Suppressor macrophage treated with lipopolysaccharide for 4 hours (primary cell): Measurements from ENCODE around the gene CAPZB.
A peak's percentile ranks its signal among the peaks of the same experiment; 100 is the strongest.

Experiments
- DNase-seq: peaks from one replicate; pipeline ENCODE4 v3.0.0-alpha.2; 2020

The CAPZB gene

DNA sequence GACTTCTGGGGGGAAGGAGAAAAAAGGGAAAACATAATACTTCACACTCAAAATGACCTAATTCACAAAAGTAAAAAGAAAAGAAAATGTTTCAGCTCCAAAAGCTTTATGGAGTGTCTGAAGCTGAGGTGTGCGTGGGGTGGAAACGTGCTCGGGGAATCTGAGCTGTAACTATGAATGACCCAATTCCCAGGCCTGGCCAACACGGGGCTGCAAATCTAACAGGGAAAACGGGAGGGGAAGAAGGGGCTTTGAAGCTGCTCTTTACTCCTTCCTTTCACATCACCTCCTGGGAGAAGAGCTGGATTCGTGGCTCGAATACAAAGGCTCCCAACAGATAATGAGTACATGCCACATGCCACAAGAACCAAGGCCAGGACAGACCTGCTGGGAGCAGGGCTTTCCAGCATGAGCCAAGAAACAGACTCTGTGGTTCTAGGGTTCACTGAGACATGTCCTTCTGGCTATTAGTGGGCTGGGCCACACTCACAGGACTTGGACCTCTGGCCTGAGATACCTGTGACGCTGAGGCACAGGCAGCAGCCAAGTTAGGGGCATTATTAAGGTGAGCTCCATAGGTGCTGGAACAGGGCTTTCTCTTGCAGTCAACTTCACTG is 121.7 kb downstream of the CAPZB start:
- no peak for DNase-seq

DNA sequence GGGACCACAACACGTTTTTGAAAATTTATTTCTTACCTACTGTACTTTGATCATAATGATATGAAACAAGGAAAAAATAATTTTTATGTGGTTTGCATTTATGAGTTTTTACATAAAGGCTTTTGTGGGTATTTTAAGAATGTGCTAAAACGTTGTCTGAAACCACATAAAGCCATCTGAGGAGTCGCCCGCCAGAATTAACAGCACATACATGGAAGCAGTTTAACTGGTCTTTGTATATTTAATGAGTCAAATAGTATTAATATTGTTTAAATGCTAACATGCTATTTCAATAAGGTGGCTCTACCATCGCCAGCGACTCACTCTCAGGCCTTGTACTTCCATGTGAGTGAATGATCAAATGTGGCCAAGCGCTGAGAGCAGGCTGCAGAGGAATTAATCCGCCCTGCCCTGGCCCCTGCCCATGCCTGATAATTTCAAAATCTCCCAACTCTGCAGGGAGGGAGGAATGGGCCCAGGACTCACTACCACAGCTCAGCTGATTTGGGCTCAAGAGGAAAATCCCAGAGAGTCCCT is 123.7 kb downstream of the CAPZB start:
- no peak for DNase-seq

DNA sequence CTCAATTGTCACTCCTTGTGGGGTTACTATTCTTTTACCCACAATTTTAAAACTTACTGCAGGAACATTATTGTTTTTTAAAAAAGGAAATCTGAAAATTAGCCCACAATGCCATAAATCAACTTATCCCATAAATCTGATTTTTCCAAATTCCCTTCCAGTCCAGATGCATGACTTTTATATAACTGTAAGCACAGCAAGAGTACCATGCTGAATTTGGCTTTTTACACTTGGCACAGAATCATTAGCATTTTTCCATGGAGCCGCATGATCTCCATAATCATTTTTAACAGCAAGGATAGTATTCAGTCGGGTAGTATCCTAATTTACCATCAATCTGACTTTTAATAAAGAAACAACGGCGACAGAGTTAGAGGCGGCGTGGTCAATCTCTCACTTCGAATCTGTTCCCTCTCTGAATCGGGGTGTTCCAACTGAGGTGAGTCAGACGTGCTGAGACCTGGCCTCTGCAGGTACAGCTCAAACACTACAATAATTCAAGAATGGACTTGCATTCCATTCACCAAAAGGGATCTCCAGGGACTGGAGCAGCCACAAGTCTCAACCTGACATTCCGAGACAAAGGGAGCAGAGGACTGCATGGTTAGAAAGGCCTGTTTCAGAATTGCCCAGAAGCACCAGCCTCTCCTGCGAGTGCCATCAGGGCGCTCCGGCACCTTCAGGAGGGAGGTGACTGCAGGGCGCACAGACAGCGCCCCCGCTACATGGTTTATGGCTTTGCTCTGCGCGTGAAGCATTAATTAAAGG is 124.3 kb downstream of the CAPZB start:
- DNase-seq, result no peak

DNA sequence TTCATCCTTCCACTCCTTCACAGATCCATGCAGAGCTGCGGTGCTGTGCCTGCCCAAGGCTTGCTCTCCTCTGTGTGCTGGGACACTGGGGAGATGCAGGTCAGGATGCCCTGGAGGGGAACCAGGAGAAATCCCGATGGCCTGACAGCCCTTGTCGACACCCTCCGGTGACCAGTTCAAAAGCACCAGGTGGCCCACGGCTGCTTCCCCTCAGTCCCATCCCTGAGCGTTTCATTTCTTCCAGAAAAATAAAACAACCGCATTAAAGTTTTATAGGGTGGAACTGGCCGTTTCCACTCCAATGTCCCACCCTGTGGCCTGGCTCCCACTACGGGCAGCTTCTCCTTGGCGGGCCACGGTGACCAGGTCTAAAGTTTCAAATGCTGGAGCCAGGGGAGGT is 124.9 kb downstream of the CAPZB start:
- no peak for DNase-seq

DNA sequence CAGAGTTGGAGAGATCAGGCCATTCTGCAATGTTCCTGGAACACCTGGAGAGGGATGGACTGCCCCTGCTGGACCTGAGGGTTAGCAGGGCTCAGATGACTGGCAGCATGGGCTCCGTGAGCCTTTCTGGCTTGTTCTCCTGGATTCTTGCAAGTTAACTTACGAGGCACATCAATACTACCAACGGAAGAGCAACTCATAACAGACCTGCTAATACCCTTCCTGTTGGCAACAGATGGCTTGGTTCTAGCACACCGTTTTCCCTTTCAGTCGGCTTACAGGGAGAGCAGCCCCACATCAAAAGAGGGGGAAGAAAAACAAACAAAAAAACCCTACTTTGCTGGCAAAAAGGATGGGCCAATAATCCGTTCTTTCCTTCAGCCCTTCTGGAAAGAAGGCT is 125.3 kb downstream of the CAPZB start:
- DNase-seq, result no peak

DNA sequence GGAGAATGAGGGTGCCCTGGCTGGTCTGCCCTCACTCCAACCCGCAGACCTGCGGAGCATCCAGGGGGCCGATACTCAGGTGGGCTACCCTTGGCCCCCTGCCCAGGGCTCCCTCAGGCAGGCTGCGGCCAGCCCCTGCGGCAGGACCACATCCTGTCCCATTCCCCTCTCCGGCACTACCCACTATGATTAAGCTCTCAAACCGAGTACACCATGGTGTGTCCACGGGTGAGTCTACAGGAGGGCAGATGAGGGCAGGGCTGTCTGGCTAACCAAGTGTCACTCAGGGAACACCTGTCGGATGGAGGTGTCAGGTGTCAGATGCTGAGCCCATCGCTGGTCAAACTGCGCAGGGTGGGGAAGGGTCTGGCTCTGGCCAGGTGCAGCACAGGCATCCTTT is 126.0 kb downstream of the CAPZB start:
- DNase-seq, result no peak

DNA sequence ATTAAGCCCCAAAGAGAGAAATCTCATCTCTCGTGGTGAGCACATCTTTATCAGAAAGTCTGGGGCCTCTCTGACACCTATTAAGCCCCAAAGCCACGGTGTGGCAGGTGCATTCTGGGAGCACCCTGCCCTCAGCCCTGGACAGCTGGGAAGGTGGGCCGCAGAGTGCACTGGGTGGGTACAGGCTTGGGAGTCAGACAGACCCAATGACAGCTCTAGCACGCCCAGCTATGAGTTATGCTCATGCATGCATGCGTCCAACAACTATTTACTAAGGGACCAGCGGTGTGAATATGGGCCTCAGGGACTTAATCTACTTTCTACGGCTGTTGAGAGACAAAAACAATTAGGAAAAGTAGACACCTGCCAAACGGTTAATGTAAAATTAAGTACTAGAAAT is 126.6 kb downstream of the CAPZB start:
- DNase-seq, result no peak

DNA sequence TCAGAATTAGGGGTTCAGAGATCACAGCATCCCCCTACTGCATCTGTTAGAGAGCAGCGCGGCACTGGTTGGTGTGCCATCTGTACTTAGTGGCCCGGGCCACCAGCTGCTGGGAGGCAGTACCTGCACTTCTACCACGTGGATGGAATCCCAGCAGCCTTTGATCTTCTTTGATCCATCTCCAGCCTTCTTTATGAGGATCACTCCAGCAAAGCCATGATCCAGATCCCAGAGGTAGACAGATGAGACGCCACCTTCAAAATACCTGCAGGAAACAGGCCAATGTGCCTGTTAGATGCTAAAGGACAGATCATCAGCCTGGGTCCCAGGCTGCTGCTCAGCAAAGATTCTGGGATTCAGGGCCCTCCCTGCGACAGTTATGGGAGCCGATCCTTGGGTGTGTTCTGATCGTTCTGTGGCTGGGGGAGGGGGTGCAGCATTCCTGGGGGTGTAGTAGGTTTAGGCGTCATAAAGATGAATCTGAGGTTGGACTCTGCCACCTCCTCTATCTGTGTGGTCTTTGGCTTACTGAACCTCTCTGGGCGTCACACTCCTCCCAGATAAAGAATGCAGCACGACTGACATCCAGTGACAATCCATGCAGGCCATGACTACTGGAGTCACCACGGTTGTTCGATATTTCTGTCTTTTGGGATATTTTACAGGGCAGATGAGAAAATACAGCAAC is 127.9 kb downstream of the CAPZB start:
- DNase-seq, result no peak

DNA sequence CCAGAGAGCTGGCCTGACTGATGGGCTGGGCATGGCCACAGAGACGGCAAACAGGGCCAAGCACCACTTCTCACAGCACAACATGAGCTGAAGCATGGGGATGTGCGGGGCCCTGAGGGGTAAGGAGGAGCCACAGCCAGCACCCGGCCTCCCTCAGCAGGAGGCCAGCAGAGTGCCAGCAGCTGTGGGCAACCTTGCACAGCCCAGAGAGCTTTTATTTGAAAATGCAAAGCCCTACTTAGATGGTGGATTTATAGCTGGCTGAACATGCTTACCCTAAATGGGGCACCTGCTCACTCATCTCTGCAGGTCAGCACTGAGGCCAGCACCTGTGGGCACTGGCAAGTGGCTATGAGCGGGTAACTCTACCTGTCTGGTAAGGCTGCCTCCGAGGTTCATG is 129.1 kb downstream of the CAPZB start:
- DNase-seq, result no peak

DNA sequence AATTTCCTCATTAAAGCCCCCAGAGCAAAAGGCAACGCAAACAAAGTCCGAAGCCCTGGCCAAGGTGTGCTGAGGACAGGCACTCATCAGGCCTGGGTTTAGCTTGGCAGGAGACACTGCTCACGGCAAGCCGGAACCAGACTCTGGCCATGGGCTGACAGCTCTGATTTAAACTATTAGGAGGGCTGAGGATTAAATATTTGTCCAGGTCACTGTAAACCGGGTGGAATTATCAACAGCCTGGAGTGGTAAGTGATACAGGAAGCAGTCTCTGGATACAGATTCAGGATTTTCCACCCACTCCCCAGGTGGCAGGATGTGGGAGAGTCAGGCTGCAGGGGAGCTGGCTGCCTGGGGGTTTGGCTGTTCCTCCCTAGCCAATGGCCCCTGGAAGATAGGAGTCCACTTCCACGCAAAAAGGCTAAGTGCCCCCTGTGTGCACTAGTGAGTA is 130.8 kb downstream of the CAPZB start:
- no peak for DNase-seq

DNA sequence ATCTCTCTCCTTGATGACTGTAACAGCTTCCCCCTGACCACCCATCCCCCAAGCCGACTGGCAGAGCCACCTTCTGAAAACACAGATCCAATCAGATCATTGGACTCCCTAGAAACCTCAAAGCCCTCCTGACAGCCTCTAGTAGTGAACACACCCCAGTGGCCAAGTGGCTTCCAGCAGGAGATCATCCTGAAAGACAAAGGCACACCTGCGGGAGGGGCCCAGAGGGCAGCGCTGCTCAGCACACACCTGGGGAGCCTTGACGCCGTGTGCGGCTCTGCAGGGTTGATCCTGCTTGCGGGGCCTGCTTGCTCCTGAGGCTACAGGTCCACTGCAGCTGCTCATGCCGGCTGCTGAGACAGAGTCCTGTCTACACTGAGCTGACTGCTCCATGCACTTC is 131.7 kb downstream of the CAPZB start:
- no peak for DNase-seq

DNA sequence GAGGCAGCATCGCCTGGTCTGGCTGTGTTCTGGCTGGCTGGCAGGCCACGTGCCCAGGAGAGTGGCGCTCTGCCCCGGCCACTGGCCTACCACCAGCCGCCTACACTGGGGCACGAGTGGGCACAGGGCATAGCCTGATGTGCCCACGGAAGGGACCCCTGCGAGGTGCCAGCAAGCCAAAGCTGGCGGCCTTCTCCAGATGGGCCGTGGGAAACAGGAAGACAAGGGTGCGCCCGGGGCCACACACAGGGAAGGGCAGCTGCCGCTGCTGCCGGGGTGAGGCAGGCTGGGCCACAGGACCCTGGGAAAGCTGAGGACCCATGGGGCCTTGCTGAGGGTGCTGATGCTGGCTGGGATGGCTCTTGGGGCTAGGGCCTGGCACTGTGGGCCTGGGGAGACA is 132.5 kb downstream of the CAPZB start:
- no peak for DNase-seq

DNA sequence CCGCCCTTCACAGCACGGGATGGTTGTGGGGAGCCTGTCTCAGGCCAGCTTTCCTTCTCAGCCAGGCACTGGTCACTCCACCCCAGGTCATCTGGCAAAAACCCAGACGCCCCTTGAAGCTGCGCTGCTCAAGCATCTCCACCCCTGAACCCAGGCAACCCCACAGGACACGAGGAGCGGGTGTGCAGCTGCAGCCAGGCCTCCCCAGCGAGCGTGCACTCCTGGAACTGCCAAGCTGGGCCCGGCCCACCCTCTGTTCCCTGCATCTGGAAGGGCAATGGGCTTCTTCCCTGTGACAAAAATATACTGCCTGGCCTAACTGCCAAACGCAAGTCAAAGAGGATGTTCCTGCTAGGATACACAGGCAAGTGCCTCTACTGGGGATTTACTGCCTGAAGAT is 133.5 kb downstream of the CAPZB start:
- no peak for DNase-seq

DNA sequence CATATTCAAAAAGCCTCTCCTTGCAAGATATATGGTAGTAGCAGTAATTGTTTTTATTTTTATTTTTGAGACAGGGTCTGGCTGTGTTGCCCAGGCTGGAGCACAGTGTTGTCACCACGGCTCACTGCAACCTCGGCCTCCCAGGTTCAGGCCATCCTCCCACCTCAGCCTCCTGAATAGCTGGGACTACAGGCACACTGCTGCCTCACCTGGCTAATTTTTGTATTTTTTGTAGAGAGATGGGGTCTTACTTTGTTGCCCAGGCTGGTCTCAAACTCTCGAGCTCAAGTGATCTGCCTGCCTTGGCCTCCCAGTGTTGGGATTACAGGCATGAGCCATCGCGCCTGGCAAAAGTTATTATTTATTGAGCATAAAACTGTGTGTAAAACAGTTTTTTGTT is 134.8 kb downstream of the CAPZB start:
- no peak for DNase-seq

DNA sequence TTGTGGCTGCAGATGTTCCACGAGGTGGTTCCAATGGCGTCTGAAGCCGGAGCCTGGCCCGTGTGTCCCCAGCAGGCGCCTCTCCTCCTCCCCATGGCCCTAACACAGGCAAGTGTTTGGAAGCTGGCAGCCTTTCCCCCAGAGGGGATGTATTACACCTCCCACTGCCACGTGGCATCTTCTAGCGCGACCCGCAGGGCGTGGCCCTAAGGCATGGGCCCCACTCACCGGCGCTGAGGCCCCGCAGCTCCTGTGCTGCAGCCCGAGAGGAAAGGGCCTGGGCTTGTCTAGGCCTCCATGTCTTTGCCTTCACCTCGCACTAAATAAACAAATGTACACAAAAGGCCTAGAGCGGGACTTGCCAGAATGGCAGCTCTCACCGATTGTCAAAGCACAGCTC is 135.3 kb downstream of the CAPZB start:
- no peak for DNase-seq

DNA sequence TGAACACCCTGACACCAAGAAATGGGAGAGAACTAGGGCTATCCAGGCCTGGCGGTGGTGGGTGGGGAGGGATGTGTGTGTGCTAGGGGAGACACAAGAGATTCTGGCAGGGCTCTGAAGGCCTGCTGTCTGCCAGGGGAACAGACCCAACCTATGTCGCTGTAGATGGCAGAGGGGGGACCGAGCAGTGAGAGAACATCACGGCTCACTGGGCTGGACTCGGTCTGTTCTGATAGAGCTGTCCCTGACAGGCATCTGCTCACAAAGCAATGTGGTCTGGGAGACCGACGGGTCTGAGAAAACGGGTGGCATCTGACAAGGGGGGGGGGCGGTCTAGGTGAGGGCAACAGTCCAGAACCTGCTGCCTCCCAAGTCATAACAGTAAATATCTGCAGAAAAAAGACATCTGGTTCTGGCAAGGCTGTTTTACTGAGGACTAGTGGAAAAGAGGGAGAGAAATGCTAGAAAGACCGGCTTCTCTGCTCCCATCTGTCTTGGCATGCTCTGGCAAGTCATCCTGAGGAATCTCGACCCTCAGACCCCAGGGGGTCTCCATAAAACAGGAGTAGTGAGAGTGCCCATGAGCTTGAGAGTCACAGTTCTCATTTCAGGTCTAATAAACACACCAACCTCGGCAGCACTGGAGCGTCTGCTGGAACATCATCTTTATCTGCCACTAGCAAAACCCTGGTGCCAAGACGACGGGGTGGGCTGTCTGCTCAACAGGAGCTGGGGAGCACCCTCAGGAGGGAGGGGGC is 136.7 kb downstream of the CAPZB start:
- DNase-seq, result no peak

DNA sequence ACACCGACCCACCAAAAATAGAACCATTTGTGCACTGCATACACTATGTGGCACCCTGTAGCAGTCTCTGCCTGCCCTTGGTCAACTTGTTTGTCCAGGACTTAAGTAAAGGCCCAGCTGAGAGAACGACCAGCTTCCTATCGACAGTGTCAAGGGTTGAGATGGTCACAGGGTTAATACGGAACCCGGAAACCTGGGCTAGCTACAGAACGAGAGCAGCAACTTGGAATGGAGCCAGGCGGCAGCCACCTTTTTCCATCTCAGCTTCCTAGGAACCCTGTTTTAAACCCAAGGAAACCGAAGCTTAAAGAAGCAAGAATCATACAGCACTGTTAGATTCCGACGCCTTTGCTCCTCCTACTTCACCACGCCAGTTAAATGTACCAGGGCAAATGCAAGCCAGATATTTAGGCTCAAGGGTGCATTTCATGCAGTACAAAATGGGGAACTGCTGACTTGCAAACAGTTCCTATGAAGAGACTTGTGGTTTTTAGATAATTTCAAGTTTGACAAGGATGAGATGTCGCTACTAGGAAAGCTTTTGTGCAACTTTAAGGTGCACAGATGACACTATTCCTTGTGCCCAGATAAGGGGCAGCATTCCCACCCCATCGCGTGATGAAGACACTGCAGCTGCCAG is 137.7 kb downstream of the CAPZB start:
- peak; percentile 12 for DNase-seq

DNA sequence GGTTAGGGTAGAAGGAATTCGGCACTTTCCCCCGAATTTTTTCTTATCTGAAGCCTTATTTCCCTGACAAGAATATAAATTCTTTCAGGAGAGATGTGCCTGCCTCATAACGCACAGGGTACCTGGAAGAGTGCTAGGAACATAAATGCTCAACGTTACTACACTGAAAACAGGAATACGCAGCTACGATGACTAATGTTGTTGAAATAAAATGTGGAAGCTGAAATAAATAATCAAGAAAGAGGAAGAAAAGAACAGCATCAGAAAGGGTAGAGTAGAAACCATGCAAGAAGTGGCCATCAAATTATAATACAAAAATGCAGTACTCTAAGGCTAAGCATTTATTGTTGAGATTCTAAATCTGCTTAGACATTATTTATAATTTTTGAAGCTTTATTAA is 139.3 kb downstream of the CAPZB start:
- peak; percentile 42 for DNase-seq

DNA sequence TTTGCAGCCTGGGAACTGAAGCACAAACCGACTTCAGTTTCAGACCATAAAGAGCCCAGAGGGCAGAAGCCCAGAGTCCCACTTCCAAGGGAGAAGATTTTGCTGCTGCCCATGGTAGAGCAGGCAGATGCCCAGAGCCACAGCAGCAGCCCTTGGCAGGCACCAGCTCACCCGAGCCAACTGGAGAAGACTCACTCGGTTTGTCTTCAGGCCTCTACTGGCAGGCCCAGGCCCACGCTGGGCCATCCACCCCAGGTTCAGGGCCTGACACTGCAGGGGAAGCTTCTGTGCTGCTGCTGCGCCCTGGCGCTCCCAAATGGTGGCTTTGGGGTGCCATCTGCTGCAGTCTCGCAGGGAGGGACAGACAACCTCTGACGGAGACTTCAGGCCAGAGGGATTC is 139.9 kb downstream of the CAPZB start:
- DNase-seq, result no peak

DNA sequence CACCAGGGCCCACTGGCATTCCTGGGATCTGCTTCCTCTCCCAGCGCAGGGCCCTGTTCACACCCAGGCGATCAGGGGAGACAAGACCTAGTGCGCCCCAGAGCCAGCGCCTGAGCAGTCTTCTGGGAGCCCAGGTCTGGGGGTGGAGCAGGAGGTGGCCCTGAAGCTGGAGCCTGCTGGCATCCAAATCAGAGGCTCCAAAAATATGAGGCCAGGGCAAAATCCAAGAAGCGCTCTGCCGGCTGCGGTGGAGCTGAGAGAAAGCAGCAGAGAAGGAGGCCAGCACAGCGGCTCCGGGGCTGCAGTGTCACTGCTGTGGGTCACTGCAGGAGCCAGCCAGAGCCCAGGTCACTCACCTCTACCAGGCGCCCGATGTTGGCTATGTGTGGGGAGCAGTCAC is 140.5 kb downstream of the CAPZB start:
- DNase-seq, result no peak

DNA sequence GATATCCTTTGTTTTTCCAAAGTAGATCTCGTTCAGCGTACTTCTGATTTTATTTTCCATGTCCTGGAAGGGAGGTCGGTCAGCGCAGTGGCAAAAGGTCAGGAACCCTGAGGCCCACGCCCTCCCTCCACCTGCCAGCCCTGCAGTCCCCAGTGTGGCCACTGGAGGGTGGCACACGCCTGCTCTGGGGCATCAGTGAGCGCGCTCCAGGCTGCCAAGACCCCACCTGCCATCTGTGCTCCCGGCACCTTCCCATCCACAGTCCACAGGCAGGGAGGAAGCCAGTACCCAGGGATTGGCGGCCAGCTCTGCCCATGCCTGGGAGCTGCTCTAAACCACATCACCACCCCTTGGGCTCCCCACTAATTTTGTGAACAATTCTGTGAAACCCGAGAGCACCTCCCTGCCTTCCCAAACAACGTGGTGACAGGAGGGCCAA is 140.9 kb downstream of the CAPZB start:
- DNase-seq, result peak; percentile 27

DNA sequence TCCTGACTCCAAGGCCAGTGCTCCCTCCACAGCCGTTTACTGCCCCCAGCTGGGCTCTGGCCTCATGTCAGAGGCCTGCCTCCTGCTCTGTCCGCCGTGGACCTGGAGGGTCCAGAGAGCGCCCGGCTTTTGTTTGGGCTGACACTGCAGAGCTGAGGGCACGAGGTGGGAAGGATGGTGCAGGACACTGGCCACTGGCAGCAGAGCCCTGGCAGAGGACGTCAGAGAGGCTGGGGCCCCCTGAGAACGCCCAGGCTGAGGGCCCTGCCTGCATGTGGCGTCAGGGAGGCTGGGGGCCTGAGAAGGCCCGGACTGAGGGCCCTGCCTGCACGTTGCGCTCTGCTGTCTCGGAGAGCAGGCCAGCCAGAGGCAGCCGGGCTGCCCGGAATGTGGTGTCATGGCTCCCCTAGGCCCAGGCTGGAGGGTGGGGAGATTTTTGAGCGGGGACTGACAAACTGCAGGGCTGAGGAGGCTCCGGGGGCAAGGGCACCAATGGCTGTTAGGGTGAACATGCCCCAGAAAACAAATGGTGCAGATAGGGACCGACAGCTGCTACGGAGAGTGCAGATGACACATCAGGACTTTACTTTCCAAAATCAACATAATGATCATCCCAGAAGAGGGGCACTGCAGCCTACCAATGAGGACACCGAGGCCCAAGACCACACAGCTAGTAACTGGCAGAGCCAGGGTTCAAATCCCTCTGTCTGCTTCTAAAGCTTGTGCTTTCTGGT is 141.6 kb downstream of the CAPZB start:
- DNase-seq, result no peak
